ENCODE results near the gene PDX1. TPM values are rescaled to one million over a fixed set of nuclear protein-coding genes. Genes with fewer than 3 reads are reported as not detected.
A peak's percentile ranks its signal among the peaks of the same experiment; 100 is the strongest.

PDX1 gene
- polyA plus RNA-seq, 3 donors, result not detected

GRCh38 chr13:27907121-27907787 lies 12.5 kb upstream of the PDX1 start:
- peaks cover 38 to 58% of the 10 kb centered on the region in 2 donors for H3K27me3 ChIP-seq (ENCODE audit: control insufficient read depth in 2 of 2, insufficient read depth in 2 of 2, low read length in 2 of 2)
- Mint-ChIP-seq H3K9me3 (peaks cover 0 to 2% (median 0%) of the 10 kb centered on the region in 7 donors), H3K27ac (no peak overlapping the region), H3K4me3 (peak overlapping the region in 1 of 2 donors; percentile 3), H3K4me1 (no peaks in the 10 kb centered on the region), H3K36me3 (no peaks in the 10 kb centered on the region), H3K27me3 (ENCODE audit: low read depth in 3 of 3) (peaks cover 49 to 64% (median 52%) of the 10 kb centered on the region in 3 donors)
- H3K27ac ChIP-seq (ENCODE audit: low read depth in 1 of 2, low read length in 2 of 2), result no peak overlapping the region
- H3K36me3 ChIP-seq (replicated peaks in 1 of 2; ENCODE audit: control insufficient read depth in 1 of 2, insufficient read depth in 2 of 2, low read length in 2 of 2), result no peaks in the 10 kb centered on the region
- intact Hi-C loops (cut with micrococcal nuclease), result no loop called here
- H3K4me3 ChIP-seq (replicated peaks in 1 of 3; ENCODE audit: low read depth in 2 of 3, low read length in 3 of 3), result no peak overlapping the region
- H3K79me2 ChIP-seq (ENCODE audit: insufficient read depth, low read length), result no peaks in the 10 kb centered on the region
- H3K9ac ChIP-seq (ENCODE audit: insufficient read depth, low read length, poor library complexity, severe bottlenecking), result no peak overlapping the region
- TF ChIP-seq, protein P1, sequence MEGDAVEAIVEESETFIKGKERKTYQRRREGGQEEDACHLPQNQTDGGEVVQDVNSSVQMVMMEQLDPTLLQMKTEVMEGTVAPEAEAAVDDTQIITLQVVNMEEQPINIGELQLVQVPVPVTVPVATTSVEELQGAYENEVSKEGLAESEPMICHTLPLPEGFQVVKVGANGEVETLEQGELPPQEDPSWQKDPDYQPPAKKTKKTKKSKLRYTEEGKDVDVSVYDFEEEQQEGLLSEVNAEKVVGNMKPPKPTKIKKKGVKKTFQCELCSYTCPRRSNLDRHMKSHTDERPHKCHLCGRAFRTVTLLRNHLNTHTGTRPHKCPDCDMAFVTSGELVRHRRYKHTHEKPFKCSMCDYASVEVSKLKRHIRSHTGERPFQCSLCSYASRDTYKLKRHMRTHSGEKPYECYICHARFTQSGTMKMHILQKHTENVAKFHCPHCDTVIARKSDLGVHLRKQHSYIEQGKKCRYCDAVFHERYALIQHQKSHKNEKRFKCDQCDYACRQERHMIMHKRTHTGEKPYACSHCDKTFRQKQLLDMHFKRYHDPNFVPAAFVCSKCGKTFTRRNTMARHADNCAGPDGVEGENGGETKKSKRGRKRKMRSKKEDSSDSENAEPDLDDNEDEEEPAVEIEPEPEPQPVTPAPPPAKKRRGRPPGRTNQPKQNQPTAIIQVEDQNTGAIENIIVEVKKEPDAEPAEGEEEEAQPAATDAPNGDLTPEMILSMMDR (IDR thresholded peaks at IDR 0.05), result no peak
- no peaks in the 10 kb centered on the region for H3K4me1 ChIP-seq (ENCODE audit: control insufficient read depth in 1 of 2, insufficient read depth in 2 of 2, low read length in 2 of 2)
- no peak overlapping the region for H3K4me2 ChIP-seq (replicated peaks; ENCODE audit: extremely low read depth, low read length, poor library complexity, severe bottlenecking)
- no peaks in the 10 kb centered on the region for H3K9me3 ChIP-seq (replicated peaks in 1 of 2; ENCODE audit: control insufficient read depth in 1 of 2, insufficient read depth in 1 of 2, low read length in 2 of 2)
- H2AFZ ChIP-seq (ENCODE audit: insufficient read depth, low read depth, low read length, poor library complexity, severe bottlenecking), result no peak overlapping the region
- WGBS (ENCODE audit: insufficient coverage), result 96% methylated on average over 4 of the region's 6 CpGs
- no peak for DNase-seq
- no peaks in the 10 kb centered on the region for H4K20me1 ChIP-seq (ENCODE audit: insufficient read depth, low read length)

- H3K9me3 Mint-ChIP-seq, result peaks cover 0 to 2% (median 0%) of the 10 kb centered on the region in 7 donors
These were observed 10.4 kb upstream of the PDX1 start for GRCh38 chr13:27909378-27909777.

More at GRCh38 chr13:27909378-27909777, 10.4 kb upstream of the PDX1 start:
- Histone ChIP-seq H3K36me3 (replicated peaks in 1 of 2; ENCODE audit: control insufficient read depth in 1 of 2, insufficient read depth in 2 of 2, low read length in 2 of 2) (no peaks in the 10 kb centered on the region), H3K4me2 (replicated peaks; ENCODE audit: extremely low read depth, low read length, poor library complexity, severe bottlenecking) (no peak overlapping the region), H3K9me3 (replicated peaks in 1 of 2; ENCODE audit: control insufficient read depth in 1 of 2, insufficient read depth in 1 of 2, low read length in 2 of 2) (peaks cover 0 to 4% of the 10 kb centered on the region in 2 donors), H4K20me1 (ENCODE audit: insufficient read depth, low read length) (no peaks in the 10 kb centered on the region), H3K9ac (ENCODE audit: insufficient read depth, low read length, poor library complexity, severe bottlenecking) (no peak overlapping the region), H3K27ac (ENCODE audit: low read depth in 1 of 2, low read length in 2 of 2) (no peak overlapping the region), H2AFZ (ENCODE audit: insufficient read depth, low read depth, low read length, poor library complexity, severe bottlenecking) (no peak overlapping the region), H3K79me2 (ENCODE audit: insufficient read depth, low read length) (no peaks in the 10 kb centered on the region), H3K4me3 (replicated peaks in 1 of 3; ENCODE audit: low read depth in 2 of 3, low read length in 3 of 3) (no peak overlapping the region), H3K4me1 (ENCODE audit: control insufficient read depth in 1 of 2, insufficient read depth in 2 of 2, low read length in 2 of 2) (no peaks in the 10 kb centered on the region), H3K27me3 (ENCODE audit: control insufficient read depth in 2 of 2, insufficient read depth in 2 of 2, low read length in 2 of 2) (peaks cover 49 to 64% of the 10 kb centered on the region in 2 donors)
- Mint-ChIP-seq H3K36me3 (no peaks in the 10 kb centered on the region), H3K4me1 (no peaks in the 10 kb centered on the region), H3K27ac (no peak overlapping the region), H3K4me3 (peak overlapping the region in 1 of 2 donors; percentile 8), H3K27me3 (ENCODE audit: low read depth in 3 of 3) (peaks cover 51 to 69% (median 62%) of the 10 kb centered on the region in 3 donors)
- TF ChIP-seq, protein P1 (IDR thresholded peaks at IDR 0.05), result no peak
- WGBS (ENCODE audit: insufficient coverage), result 100% methylated on average over 1 of the region's 4 CpGs
- no peak for DNase-seq
- intact Hi-C loops (cut with micrococcal nuclease), result no loop called here
